HS-27A (cell line): ENCODE results near the gene SRBD1.
A peak's percentile ranks its signal among the peaks of the same experiment; 100 is the strongest.

Experiments used
- DNase-seq: peaks from one replicate; pipeline ENCODE4 v3.0.0-alpha.2; 2012; ENCODE audit warnings: low read depth, missing footprints

Gene SRBD1, protein sequence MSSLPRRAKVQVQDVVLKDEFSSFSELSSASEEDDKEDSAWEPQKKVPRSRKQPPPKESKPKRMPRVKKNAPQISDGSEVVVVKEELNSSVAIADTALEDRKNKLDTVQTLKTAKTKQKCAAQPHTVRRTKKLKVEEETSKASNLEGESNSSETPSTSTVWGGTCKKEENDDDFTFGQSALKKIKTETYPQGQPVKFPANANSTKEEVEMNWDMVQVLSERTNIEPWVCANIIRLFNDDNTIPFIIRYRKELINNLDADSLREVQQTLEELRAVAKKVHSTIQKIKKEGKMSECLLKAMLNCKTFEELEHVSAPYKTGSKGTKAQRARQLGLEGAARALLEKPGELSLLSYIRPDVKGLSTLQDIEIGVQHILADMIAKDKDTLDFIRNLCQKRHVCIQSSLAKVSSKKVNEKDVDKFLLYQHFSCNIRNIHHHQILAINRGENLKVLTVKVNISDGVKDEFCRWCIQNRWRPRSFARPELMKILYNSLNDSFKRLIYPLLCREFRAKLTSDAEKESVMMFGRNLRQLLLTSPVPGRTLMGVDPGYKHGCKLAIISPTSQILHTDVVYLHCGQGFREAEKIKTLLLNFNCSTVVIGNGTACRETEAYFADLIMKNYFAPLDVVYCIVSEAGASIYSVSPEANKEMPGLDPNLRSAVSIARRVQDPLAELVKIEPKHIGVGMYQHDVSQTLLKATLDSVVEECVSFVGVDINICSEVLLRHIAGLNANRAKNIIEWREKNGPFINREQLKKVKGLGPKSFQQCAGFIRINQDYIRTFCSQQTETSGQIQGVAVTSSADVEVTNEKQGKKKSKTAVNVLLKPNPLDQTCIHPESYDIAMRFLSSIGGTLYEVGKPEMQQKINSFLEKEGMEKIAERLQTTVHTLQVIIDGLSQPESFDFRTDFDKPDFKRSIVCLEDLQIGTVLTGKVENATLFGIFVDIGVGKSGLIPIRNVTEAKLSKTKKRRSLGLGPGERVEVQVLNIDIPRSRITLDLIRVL

DNA sequence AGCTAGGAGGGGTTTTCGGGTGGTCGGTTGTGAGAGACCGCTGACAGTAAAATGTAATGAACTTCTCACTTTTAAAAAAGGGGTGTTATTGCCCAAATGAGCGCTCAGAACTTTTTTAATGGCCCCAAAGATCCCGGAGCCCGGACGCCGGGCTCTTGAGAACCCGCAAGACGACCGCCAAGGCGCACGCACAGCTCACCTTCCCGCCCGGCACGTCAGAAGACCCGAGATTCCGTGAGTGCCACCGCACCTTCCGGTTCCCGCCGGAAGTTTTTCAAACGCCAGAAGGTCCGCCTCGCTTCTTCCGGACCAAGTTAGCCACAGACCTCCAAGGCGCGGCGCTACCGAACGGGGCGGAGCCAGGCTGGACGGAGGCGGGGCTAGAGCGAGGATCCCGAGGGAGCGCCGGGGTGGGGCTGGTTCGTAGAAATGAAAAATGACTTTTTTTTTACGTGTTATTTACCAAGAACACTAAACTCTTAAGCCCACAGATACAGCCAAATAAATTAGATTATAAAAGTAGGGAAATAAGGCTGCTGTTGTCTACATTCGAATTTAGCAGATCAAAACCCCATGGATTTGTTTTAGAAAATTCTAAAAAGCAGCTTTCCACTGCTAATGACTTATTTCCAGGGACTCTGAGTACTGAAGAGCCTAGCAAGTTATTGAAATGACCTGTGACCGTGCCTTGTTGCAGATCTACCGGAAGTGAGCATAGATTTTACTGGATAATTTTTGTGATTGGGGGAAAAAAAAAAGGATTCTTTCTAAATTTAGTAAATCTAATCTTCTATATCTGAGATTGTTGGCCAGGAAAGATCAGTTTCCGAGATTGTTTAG, at the start of gene SRBD1:
Gene SRBD1, minus strand, starts transcription at position 248 of the 840 bp plus-strand sequence. CDS start 5,826 bp downstream, outside the sequence.
- DNase-seq: peak; percentile 93

DNA sequence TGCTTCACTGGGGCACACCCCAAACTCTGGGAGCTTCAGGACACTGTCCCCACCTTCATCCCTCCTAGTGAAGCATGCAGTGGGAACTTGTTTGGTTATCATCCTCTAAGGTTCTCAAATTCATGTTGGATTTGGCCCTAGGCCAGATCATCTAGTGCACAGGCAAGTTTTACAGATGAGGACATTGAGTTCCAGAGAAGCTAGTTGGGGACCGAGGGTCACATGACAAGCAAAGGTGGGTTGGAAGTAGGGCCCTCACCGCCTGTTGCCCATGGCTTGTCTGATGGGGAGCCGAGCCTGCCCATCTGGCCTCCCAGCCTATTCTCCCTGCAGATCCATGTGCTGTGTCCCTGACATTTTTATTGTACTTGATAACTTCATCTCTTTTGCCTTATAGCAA, 43.2 kb upstream of the SRBD1 start:
- DNase-seq: no peak

DNA sequence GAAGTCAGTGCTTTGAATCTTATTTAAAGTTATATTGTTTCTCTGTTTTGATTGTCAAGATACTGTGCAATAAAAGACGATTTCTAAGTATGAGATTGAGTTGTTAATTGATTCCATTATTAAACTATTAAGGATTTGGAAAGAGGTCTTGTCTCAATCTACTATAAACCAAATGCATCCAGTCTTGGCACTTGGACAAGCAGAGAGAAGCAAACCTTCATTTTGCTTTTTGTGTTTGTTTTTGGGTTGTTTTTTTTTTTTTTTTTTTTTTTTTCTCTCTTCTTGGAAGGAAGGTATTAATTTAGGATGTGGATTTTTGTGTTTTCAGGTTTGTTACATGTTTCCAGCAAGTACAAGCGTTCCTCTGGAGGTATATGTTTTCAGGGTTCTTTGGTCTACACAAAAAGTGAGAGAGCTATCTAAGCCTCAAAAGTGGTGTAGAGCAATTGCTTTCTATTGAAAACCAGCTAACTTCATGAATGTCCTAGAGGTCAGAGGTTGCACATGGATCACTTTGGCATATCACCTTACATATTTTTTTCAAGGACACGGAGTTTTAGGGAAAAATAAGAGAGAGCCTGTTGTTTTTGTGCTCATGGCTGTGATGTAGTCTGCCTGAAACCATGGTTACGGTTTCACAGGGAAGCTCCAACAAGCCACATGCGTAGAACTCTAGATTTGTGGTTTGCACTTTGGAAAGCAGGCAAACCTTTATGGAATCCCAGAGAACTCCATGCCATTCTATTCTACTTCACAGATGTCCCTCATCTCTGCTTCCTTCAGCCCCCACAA, 42.3 kb upstream of the SRBD1 start:
- no peak for DNase-seq

DNA sequence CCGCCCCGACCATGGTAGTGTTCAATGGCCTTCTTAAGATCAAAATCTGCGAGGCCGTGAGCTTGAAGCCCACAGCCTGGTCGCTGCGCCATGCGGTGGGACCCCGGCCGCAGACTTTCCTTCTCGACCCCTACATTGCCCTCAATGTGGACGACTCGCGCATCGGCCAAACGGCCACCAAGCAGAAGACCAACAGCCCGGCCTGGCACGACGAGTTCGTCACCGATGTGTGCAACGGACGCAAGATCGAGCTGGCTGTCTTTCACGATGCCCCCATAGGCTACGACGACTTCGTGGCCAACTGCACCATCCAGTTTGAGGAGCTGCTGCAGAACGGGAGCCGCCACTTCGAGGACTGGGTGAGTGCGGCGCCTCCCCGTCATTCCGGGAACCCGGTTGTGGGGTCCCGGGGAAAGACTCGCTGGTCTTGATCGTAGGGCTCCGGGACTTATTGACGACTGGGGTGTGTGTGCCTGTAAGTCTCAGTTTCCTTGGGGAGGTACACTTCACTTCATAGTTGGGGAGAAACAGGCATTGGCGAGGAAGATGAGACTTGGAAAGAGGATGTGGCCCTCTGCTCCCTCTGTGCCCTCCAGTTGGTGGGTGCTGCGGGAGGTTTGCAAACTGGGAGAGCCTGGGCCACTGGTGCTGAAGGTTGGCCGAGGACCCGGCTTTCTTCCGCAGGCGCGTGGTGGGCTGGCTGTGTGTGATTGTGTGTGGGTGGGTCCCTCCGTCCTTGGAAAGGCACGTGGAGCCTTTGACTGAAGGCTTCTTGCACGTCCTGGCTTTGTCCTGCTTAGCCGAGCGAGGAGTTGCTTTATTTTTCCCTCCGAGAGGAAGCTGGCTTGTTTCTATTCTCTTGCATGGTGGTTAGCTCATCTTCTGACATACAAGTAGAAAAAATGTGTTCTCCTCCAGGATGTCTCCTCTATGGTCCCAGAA, 41.3 kb upstream of the SRBD1 start:
- DNase-seq: no peak

DNA sequence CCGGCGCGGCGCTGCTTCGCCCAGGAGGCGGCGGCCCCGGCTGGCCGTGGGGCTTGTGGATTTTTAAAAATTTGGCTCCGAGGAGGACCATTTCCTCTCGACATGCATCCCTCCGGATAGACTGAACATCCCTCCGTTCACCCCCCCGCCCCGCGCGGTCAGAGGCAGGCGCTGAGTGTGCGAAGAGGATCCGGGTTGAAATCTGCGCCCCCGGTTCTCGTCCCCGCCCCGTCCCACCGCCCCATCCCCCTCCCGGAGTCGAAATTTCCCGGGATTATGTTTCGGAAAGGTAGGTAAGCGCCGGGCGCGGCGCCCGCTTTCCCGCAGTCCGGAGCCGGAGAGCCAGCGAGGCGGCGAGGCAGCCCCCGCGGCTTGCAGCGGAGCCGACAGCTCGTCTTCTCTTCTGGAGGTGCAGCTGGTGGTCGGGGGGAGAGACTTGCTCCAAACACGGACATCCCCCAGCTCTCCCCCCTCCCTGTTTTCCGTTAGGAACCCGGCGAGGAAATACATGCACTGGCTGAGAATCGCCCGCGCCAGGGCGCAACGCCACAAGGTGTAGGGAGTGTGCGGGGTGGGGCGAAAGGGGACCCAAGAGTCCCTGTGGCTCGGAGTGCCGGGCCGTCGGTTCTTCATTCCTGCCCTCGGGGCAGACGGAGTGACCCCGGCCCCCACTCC, 40.5 kb upstream of the SRBD1 start, which contains the start of gene PRKCE:
Gene PRKCE, plus strand, starts transcription at position 261 of the 675 bp plus-strand sequence.
- DNase-seq: no peak

DNA sequence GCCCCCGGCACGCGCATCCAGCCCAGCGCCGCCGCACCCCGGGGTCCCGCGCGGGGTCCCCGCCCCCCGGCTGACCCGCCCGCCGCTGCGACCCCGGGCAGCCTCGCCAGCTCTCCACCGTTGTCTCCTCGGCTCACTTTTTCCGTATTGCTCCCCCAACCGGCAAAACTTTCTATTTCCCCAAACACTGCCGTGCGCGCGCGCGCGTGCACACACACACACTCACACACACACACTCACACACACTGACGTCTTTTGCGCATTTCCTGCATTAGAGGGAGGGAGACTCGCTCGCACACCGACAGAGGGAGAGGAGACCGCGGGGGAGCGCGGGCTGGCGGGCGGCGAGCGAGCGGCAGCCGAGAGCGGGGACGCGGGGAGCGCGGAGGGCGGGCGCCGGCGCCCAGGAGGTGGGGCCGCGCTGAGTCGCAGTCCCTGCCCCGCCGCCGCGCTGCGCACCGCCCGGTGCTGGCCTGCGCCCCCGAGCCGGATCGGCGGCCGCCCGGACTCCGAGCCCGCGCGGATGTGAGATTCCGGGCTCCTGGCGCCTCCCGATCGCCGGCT, 39.9 kb upstream of the SRBD1 start:
- DNase-seq: peak; percentile 88

DNA sequence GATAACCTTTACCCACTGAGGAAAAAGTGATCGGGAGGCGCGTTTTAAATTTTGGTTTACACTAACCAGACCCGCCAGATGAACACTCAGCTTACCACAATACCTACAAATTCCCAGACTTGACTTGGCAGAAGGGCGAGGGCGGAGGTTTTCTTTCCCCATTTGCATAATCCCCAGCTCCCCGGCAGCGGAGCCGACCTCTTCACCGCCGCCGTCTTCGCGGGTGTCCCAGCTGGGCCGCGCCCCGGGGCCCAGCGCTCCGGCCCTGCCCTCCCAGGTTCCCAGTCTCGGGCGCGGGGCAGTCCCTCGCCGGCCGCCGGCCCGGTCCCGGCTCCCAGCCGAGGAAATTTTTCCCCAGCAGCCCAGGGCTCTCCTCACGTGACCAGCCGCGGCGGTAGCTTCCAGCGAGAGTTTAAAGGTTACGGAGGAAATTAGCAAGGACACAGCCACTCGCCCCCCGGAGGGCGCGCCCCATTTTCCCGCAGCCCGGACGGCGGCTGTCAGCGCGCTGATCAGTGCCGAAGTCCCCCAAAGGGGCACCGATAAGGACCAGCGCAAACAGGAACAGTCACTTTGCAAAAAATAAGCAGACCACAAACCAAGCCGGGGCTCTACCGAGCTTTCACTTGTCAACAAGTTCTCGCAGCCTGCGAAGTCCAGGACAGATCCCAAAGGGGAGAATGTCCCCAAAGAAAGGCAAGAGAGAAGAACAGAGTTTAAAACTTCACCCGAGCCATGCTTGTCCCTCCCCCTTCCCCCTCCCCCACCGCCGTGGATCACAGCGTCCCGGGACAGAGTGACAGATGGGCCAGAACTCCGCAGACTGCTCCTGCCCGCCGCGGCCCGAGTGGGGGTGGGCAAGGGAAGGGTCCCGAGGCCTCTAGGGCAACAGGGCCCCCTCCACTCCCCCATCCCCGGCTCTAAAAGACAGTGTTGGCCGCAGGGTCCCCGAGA, 39.1 kb upstream of the SRBD1 start:
- DNase-seq: peak; percentile 29

DNA sequence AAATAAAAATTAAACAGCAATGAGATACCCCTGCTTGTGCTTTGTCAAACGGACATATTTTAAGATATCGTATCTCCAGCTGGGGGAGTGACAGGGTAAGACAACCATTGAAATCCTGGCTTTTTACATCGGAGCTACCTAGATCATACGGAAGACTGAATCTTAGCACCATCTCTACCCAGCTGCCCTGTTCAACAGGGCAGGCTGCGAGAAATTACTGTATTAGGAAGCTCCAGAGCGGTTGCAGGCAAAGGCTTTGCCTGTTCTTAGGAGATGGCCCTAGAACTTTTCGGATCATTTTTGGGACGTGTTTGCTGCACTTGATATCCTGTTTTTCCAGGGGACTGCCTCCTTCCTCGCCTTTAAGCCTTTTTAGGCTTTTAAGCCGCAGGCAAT, 38.4 kb upstream of the SRBD1 start:
- DNase-seq: no peak

DNA sequence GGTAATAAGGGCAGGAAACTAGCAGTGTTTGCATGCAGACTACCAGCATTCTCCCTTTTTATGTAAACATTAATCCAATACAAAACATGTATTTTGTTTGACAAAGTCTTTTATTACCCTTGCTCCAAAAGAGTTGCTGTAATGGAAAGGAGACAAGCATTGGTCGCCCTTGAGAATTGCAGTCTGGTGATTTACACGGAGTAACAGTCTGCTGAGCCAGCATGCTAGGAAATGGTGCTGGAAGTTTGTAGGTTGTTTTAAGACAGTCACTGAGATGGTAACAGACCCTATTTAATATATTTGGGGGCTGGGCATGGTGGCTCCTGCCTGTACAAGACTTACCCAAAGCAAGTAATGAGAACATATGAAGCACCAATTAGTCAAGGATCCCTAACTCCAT, 37.6 kb upstream of the SRBD1 start:
- no peak for DNase-seq

DNA sequence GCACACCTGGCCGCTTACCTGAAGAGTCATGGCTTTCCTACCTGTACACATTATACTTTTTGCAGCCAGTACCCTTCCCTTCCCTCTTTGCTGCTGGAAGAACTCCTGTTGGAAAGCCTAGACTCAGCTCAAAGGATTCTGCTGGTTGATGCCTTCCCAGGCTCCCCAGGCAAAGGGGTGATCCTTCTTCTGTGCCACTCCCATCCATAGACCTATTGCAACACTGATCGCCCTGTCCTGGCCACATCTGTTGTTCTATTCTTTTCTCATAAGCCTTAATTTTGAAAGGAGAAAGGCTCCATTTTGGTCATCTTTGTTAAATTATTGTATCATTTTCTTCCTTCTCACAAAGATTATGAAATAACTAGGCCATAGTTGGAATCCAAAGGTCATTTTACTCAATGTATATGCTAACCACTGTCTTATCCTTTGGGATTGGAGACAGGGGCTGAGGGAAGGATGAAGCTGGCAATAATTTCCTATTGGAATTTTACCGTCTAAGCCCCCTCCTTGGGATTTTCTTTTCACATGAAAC, 37.0 kb upstream of the SRBD1 start:
- DNase-seq: no peak

DNA sequence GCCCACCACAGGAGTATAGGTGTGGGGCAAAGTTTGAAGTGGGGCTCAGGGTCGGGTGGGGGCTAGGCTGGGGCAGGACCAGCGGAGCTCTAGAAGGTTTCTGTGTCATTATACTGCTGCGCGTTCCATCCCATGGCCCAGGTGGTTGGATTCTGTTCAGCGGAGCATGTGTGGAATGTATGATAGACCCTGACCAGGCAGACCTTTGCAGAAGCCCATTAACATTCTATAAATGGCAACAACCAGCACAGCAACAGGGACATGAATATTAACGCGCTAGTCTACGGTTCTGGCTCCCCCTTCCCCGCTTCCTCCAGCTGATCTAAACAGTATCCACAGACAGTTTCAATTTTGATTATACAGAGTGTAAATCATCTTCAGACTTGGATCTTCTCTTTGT, 36.3 kb upstream of the SRBD1 start:
- DNase-seq: no peak

DNA sequence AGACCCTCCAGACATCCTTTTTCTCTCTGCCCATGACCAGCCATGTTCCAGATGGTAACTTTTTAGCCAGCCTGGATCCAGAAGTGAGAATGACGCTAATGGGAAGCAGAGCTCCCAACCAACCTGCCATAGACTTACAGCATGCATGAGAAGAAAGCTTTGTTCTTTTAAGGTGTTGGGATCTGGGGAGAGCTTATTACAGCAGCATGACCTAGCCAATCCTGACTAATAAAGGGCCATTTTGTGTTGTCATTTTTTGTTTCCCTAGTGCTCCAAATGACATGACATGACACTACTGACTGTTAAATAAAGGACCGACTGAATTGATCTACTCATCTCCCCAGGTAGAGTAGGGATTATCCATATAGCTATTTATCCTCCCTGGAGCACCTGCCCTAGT, 35.2 kb upstream of the SRBD1 start:
- DNase-seq: no peak

DNA sequence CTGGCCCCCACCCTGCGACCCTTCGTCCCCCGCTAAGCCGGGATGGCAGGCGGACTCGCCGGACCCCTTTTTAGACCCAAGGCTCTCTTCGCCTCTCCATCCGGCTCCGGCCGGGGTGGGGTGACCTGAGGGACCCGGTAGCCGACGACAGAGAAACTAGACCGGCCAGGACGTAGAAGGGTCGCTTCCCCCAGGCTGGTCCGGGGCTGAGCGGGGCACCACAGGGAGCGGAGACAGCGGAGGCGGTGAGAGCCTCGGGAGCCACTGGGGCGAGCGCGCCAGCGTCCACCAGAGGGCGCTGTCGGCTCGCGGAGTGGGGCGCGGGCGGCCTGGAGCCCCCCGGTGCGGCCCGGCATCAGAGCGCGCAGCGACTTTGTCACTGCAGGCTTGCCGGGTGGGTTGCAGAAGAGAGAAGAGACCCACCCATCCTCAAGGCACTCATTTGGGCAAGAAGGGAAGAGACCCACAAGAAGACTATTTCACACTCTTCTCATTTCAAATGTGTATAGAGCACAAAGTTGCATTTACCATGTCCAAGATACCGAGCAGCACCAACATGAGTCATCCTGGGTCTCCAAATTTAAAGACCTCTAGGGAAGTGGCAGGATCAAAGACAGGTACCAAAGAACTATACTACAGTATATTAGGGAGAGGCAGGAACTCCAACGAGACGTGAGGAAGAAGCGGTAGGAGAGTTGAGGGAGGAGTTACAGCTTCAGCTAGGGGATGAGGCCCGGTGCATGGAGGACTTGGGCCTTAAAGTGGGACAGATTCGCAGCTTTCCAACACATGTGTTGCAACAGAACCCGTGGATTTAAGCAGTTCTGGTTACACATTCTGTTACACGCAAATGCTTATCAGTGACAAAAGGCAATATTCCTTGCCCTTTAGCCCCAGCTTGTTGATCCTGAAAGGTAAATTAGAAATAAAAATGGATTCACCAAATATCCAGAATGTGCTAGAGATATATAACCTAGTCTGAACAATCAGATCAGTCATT, 32.8 kb upstream of the SRBD1 start:
- DNase-seq: no peak

DNA sequence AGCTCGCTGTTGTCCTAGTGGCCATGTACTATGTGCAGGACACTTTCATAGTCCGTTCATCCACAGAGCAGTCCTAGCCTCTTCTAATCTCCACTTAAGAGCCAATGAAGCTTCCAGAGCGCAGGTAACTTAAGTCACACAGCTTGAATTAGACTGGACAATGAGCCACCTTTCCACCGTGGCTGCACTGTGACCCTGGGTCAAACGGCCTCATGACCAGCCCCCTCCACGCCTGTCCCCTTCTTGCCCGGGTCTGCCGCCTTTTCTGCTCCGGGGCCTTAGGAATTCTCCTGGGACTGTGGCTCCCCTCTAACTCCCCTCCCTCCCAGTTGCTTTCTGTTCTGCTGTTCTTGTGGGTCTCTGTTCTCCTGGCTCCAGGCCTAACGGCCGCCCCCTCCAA, 32.0 kb upstream of the SRBD1 start:
- no peak for DNase-seq

DNA sequence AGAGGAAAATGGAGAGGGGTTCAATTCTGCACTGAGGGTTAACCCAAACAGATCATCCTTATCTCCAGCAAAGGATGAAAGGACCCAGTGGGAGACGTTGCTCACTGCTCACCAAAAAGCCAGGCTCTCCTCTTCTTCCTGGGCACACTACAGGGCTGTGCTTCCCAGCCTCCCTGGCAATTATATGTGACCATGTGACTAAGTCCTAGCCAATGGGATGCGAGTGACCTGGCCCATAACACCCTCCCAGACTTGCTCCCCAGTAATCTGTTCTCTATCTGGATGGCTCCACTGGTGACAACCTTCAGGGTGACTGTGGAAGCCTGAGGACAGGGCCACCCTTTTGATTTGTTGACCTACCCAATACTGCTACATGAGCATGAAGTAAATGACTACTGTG, 29.5 kb upstream of the SRBD1 start:
- DNase-seq: no peak

DNA sequence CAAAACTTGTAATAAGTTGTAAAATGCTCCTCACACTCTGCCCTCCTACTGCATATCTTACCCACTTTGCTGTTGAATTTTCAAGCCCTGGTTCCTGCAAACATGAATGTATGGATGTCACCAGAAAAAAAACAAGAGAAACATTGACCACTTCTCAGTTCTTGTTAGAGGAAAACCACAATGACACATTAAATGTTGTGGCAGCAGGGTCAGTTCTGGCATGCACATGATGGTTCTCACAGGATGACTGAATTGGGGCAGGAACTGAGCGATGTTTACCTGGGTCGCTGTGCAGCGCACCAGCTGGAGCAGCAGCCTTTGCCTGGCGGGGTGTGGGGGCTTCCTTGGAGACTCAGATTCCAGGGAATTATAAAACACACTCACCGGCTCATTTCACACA, 26.4 kb upstream of the SRBD1 start:
- no peak for DNase-seq
